GM21381 (cell line): Measurements from ENCODE around the gene SPATS2.
"Not testable (repeated sequence)": the region's sequence is repeated elsewhere in the genome, so short reads cannot be mapped to it uniquely, and the experiment has no call there.

Experiments
- ATAC-seq: cut with Tn5 transposase; IDR thresholded peaks from one replicate; pipeline ENCODE4 v1.9.1; 2021; ENCODE audit warnings: mild to moderate bottlenecking, moderate library complexity; ENCODE audit not compliant: unreplicated experiment

SPATS2 gene

DNA sequence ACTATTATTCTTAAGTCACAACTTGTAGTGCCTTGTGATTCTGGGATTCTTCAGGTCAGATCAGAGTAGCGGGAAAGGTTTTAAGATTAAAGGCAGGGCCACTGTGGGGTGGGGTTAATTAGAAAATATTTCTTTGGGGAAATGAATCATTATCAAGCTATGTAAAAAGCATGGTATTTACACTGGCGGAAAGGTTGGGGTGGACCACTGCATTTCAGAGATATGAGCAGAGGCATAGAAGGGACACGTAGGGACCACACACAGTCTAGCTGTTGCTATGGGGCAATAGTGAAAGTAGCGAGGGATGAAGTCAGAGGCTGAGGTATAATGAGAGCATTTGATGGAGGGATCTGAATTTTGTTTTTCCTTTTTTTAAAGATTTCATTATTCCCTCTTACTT, 139.9 kb downstream of the SPATS2 start:
- ATAC-seq = no peak

DNA sequence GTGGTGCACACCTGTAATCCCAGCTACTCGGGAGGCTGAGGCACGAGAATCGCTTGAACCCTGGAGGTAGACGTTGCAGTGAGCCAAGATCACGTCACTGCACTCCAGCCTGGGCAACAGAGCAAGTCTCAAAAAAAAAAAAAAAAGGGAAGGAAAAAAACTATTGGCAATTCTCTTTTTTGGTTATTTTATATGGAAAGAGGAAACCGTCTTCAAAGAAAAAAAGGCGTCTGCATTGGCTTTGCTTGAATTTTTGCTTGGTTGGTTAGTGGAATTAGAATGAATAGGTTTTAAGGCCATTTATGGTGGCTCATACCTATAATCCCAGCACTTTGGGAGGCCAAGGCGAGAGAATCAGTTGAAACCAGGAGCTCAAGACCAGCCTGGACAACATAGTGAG, 142.4 kb downstream of the SPATS2 start:
- not testable (repeated sequence) for ATAC-seq

DNA sequence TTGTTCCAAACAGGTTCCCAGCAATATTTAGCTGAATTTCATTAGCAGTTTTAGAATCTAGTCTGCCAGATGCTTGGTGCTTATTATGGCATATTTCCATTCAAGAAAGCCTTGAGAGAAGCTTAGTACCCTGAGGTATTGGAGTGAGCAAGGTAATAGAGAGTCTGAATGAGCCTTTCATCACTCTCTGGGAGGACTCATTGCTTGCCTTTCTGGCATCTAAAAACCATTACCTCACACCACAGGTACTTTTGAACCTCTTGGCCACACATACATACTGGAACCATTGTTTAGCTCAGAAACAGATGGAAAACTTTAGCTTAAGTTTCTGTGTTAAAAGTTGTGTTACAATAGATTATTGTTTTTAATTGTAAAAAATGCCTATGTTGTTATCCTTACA, 144.1 kb downstream of the SPATS2 start:
- no peak for ATAC-seq

DNA sequence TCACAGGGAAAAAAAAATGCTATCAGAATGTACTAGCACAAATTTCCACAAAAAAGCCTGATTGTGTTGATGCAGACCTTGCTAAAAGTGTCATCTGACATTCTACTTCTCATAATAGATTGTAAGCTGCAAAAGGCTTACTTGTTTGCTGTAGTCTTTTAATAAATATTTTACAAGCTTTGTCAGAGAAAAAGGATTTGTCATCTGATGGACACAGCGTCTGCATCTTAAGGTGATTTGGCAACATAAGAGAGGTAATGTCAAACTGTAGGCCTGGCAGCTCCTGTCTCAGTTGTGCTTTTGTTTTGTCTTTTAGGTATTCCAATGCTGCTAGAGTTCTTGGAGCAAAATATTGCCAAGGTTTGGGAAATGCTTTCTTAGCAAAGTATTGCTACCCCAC, 145.3 kb downstream of the SPATS2 start:
- ATAC-seq = no peak

DNA sequence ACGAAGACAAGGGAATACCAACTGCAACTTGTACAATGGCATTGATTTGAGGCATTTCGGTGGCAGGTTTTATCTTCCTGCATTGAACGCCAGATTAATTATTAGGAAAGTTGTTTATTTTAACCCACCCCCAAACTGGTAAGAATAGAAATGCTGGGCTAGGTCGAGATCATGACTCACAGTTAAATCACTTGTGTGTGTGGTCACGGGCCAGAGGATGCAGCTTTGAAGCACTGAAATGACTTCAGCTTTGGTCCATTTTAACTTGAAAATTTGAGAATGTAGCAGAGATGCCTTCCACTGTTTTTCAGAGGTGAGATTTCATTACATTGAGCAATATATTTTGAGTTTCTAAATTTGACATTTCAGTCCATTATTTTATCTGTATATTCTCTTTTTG, 148.0 kb downstream of the SPATS2 start:
- no peak for ATAC-seq

DNA sequence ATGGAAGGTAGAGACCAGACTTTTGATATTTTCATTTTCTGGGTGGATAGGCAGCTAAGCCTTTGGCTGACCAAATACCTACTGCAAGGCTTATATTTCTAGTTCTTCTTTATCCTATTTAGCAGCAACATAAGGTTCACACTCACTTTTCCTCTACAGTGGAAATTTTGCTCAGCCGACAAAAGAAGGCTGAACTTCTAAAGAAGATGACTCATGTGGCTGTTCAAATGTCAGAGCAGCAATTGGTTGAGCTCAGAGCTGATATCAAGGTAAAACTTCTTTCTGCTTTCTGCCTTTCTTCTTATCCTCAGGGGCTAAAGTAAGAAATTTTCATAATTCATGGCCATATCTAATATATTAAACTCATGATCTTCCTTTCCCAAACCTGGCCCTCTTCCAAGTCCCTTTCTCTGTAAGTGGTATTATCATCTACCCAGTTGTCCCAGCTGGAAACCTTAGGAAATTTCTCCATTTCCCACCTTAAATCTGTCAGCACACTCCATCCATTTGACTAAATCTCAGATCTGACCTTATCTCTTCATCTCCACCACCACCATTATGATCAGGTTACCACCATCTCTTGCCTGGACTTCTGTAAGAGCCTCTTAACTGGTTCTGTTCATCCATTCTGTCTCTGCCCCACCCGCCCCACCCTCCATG, 151.8 kb downstream of the SPATS2 start:
- no peak for ATAC-seq

DNA sequence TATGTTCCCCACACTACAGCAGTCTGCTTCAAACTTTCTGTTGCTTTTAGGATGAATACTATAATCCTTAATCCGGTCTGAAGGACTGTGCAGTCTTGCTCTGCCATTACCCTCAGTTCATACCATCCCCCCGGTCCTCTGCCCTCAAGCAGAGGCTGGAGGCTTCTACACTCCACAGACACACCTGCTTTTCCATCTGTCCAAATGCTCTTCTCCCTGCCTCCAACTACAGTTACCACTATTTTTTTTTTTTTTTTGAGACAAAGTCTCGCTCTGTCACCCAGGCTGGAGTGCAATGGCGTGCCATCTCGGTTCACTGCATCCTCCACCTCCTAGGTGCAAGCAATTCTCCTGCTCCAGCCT, 152.3 kb downstream of the SPATS2 start:
- no peak for ATAC-seq

DNA sequence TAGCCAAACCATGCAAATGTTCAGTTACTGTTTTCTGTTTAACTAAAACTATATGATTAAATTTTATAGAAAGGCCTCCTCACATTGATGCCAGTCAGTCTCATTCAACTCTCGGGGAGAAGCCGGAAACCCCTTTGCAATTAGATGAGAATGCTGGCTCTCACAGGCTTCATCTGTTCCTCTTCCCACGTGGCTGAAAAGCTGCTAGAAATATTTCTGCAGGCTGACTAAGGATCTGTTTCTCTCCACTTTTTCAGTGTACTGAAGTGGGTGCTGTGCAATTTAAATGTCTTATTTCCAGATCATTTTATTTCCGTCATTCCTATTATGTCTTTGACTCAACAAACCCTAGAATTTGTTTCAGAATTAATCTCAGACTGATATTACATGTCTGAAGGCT, 154.1 kb downstream of the SPATS2 start:
- no peak for ATAC-seq

DNA sequence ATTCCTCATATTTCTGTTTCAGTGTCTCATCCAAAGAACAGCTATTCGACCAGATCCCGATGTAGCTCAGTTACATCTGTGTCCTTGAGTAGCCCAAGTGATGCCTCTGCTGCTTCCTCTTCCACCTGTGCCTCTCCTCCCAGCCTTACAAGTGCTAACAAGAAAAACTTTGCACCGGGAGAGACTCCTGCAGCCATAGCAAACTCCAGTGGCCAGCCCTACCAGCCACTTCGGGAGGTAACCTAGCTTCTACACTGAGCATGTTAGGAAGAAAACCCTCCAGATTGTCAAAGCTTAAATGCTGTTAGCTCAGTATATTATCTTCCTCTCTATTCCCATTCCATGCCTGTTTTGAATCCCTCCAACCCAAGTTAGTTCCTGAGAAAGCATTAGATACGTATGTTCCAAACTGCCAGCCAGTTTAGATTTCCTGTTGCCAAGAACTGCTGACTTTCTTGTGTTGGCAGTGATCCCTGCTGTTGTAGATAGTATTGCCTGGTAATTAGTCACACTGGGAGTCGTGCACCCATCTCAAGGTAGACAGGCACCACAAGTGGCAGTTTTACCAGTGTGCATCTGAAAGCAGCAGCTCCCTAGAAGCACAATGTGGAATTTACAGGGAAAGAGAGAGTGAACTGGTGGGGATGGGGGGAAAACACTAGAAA, 157.5 kb downstream of the SPATS2 start:
- no peak for ATAC-seq

DNA sequence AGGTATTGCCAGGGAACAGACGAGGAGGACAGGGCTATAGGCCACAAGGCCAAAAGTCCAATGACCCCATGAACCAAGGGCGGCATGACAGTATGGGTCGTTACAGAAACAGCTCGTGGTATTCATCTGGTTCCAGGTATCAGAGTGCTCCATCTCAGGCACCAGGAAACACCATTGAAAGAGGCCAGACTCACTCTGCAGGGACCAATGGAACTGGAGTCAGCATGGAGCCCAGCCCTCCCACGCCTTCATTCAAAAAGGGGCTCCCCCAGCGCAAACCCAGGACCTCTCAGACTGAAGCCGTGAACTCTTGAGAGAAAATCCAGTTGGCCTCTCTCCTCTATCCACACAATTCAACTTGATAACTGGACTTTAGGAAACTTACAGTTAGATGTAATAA, 158.7 kb downstream of the SPATS2 start:
- no peak for ATAC-seq

DNA sequence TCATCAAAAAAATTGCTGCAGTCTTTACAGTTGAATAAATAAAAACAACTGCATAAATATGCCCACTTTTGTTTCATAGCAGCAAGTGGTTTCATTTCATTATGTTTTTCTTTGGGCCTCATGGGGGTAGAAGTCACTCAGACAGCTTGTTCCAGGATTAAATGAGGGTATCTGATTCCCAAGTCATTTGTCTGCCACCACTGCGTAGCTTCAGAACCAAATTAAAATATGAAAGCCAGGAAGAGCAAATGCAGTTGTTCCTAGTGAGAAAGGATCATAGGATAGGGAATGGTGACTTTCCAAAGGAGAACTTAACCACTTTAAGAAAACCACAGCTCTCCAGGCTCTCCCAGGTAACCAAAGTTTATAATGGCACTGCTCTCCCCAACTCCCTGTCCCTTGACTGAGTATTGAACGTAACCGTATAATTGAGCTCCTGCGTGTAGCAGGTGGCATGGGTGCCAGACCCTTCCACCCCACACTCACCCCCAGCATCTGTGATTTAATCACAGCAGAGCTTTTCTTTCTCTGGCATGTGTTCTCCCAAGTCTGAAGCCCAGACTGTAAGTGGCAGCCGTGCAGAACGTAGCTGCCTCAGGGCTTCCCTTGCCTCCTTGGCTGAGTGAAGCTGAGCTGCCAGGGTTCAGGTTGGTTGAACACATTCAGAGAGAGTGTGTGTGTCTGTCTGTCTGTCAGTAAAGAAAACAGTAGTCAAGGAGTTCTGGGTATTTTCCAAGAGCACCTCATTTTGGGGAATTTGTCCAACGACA, 160.3 kb downstream of the SPATS2 start:
- no peak for ATAC-seq

DNA sequence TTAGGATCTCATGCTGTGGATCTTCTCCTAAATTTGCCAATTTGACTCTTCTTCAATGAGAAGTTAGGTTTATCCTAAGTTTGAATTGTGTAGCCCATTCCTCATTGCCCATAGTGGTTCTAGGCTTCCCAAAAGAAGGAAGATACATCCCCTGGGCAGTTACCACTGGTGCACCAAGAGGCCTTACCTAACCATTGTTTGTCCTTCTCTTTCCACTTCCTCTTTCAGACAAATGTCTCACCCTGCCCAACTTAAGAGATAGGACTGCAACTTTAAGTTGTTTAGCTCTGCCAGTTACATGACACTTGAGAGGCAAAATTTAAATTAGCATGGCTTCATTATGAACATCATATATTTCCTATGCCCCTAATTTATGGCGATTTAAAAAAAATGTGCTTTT, 162.2 kb downstream of the SPATS2 start:
- no peak for ATAC-seq

DNA sequence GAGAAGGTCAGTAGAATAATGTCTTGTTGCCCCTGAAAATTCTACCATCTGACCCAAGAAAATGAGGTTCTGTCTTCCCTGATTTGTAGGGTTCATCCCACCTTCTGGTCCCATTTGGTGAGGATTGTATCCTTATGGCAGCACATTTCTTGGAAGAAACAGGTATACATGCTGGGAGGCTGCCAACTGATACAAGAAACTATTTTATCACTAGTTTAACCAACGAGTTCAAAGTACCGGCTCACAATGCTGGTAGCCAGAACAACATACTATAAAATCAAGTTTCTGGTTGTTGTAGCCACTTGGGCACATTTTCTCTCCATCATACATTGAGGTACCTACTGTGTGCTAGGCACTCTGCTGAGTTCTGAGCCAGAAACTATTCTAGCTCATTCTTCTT, 164.5 kb downstream of the SPATS2 start:
- no peak for ATAC-seq

DNA sequence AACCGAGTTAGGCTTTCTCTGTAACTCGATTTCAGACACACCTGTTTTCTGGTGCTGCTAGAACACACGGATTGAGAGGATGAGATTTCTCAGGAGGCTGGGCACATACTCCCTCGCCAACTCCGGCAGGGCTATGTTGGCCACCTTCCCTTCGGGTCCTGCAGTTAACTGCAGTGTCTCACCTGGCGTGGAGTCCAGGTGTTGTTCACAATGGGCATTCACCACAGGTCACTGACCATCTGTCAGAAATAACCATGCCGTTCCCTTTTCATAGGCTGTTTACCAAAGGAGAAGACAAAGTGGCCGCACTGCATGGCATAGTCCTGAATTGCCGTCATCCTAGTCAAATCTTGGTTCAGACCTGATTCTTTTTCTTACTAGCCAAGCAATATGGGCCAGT, 166.1 kb downstream of the SPATS2 start:
- ATAC-seq = no peak

DNA sequence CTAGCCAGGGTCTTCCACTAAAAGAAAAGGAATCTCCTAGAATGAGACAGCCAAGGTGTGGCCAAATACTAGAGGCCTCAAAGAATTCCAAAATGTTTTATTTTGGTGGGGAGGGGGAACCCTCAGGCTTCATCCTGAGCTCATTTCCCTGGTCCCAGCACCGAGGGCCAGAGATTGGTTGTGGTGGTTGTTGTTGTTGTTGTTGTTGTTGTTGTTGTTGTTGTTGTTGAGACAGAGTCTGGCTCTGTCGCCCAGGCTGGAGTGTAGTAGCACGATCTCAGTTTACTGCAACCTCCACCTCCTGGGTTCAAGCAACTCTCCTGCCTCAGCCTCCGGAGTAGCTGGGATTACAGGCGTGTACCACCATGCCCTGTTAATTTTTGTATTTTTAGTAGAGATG, 166.9 kb downstream of the SPATS2 start:
- not testable (repeated sequence) for ATAC-seq

DNA sequence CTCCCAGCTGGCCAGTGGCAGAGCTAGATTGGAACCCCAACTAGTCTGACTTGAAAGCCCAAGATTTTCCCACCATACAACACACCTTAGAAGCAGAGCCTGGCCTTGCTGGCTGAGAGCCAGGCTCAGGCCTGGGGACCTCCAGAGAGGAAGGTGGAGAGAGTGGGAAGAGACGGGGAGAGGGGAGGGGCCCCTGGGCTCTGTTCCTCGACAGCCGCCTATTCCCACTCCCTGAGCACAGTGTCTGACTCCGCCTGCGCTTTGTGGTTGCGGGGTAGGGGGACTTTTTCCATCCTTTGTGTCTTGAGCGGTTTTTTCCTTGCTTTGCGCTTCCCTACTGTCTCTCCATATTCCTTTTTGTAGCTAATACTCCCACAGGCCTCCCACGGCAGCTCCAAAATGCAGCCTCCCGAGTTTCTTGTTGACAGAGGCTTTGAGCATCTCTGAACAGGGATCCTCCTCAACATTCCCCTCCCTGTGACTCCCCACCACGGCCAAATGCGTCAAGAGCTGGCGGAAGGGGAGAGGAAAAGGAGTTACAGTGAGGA, 167.5 kb downstream of the SPATS2 start:
- no peak for ATAC-seq

DNA sequence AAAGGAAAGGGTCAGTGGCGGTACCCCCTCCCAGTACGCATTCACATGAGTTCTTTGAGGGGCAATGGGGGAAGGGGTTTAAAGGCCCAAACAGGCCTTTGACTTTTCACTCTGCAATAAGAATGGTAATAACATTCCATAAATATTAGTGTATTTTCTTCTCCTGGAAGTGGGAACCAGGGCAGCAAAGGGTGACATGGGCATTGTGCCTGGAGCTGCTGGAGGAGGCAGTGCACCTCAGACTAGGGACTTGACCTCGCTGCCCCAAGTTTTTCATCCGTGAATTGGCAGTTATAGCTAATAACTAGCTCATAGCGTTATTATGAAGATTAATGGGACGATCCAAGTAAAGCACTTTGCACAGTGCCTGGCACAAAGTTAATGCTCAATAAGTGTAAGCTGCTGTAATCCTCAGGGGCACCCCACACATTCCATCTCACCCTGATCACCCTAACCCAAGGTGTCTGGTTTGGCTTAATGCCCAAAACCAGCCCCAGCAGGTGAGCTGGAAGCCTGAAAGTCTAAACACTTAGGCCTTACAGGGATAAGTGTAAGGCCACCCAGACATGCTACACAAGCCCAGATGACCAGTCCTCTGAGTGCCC, 168.8 kb downstream of the SPATS2 start:
- no peak for ATAC-seq

DNA sequence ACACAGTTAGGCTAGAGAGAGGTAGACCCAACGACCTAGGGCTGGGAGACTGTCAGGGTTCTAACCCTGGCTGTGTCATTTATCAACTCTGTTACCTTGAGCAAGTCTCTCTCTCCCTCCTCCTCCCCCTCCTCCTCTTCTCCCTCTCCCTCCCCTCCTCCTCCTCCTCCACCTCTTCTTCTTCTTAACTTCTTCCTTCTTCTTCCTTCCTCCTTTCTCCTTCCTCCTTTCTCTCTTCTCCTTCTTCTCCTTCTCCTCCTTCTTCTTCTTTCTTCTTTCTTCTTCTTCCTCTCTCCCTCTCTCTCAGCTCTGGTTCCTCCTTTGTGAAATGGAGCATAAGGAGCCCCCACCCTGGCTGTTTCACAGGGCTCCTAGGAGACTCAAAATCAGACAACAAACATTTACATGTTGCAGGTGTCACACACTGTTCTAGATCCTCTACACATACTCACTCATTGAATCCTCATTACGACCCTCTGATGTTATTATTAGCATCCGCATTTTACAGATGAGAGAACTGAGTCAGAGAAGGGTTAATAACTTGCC, 169.3 kb downstream of the SPATS2 start:
- no peak for ATAC-seq

DNA sequence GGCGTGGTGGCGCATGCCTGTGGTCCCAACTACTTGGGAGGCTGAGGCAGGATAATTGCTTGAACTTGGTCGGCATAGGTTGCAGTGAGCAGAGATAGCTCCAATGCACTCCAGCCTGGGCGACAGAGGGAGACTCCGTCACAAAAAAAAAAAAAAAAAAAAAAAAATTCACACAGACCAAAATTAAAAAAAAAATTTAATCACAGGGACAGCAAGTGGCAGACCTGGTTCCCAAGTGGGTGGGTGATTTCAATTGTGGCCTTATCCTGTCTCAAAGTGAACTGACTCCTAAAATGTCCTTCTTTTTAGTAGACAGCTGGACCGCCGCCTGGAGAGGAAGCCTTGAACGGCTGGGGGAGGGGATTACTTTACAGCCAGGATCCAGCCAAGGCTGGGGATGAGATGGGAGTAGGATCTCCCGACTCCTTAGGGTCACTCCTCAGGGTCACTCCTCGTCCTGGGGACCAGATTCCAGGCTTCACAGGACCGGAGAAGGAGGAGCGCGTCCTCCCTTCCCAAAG, 170.0 kb downstream of the SPATS2 start:
- ATAC-seq = no peak

DNA sequence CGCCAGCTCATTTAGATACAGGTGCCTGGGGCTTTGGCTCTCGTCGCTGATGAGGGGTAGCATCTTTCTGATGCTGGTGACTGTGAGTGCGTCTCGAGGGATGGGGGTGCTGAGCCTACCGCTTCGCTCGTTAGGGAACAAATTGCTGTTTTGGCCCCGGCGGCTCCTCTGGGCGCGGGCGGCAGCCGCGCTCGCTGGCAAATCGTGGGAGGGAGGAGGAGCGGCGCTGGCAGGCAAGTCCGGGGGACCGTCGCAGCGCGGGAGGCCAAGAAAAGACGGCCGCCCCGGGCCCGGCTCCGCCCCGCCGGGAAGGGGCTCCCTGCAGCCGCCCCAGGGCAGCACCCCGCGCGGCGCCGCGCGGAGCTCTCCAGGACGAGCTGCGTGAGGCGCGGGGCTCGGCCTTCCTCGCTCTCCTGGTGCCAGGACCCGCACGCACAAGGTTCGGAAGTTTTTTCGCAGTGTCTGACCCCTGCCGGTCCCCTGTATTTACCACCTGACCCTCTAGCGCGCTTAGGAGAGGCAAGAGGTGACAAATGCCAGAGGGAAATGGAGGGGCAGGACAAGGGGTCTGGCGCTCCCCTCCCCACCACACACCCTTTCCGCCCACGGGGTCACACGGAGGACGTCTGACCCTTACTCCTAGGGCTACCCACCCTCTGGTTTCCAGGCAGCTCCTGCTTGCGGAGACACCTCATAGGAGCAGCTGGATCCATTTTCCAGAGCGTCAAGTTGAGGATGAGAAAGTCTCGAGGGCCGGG, 170.7 kb downstream of the SPATS2 start:
- no peak for ATAC-seq
